GM12865 (cell line): ENCODE data around the gene RUNX1.

ENCODE experiments used
- DNase-seq: peaks from one replicate; pipeline ENCODE4 v3.0.0; 2010; ENCODE audit warnings: low read depth
- H3K4me3 ChIP-seq: 2 replicates; pipeline ENCODE4 v1.5.1; 2011; ENCODE audit warnings: mild to moderate bottlenecking, low read depth, low read length, control low read depth
- TF ChIP-seq, protein P1 (sequence below): IDR thresholded peaks from 2 replicates; pipeline ENCODE4 v1.5.1; 2011; ENCODE audit warnings: low read length, control low read depth, low read depth, inconsistent platforms; ENCODE audit not compliant: insufficient read depth; ENCODE audit errors: missing control alignments

RUNX1 gene

DNA sequence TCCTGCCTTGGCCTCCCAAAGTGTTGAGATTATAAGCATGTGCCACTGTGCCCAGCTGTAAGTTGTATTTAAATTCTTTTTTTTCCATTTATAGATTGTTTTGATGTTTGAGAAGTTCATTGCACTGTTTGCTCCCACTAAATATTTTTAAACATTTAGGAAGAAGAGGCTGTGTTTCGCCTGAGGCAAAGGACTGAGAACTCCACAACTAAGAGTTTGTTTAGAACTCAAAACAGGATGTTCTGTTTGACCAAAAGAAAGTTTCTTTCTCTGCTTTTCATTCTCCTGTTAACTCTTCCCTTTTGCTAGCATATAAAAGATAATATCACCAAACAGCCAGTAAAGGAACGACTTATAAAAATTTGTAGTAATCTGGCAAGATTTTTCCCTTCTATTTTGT is 87.0 kb downstream of the RUNX1 start:
- no peak overlapping the region for H3K4me3 ChIP-seq
- no peak for DNase-seq
- TF ChIP-seq, protein P1, sequence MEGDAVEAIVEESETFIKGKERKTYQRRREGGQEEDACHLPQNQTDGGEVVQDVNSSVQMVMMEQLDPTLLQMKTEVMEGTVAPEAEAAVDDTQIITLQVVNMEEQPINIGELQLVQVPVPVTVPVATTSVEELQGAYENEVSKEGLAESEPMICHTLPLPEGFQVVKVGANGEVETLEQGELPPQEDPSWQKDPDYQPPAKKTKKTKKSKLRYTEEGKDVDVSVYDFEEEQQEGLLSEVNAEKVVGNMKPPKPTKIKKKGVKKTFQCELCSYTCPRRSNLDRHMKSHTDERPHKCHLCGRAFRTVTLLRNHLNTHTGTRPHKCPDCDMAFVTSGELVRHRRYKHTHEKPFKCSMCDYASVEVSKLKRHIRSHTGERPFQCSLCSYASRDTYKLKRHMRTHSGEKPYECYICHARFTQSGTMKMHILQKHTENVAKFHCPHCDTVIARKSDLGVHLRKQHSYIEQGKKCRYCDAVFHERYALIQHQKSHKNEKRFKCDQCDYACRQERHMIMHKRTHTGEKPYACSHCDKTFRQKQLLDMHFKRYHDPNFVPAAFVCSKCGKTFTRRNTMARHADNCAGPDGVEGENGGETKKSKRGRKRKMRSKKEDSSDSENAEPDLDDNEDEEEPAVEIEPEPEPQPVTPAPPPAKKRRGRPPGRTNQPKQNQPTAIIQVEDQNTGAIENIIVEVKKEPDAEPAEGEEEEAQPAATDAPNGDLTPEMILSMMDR, result no peak

DNA sequence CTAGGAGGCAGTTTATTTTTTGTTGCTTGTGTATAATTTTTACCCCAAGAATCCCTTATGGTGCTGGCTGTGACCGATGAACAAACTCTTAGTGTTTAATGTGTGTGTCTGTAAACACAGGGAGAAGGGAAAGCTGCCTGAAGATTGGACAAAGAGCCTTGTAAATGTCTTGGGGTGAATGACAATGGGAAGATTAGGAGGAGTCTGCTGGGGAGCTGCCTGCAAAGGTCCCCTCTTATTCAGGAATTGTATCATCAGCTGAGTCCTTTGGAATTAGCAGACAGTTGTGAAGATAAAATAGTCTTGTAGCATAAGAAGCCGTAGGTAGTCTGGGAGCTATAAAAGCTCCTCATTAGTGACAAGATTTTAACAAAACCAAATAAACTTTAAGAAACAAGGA is 88.4 kb downstream of the RUNX1 start:
- no peak for DNase-seq
- H3K4me3 ChIP-seq, result no peak overlapping the region
- TF ChIP-seq, protein P1, result no peak

DNA sequence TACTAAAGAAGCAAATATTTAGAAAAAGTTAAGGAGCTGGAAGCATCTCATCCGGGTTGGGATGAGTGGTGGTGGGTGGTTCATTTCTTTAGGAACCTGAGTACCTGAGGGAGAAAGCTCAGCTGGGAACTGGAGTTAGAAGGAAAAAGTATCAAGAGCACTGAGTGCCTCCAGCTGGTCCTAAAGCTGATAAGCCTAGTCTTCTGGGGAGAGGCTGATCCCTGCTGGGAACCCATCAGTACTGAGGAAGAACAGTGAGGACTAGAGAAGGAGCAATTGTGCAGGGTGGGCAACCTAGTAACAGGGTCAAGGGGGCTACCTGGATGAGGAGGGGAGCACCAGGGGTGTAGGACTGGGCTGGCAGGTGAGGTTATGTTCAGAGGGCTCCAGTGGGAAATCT is 89.5 kb downstream of the RUNX1 start:
- DNase-seq, result no peak
- TF ChIP-seq, protein P1, result no peak
- H3K4me3 ChIP-seq, result no peak overlapping the region

DNA sequence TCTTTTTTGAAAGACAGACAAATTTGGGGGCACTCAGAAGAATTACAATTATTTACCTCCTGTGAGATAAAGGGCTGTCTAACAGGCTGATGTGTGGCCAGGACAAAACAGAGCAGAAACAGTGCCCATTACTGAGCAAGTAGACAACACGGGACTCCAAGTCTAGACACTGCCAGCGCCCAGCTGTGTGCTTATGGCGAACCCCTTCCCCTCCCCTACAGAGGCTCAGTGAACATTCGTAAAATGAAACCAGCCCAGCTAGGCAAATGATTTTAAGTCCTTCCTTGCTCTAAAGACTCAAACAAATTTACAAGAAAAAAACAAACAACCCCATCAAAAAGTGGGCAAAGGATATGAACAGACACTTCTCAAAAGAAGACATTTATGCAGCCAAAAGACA is 91.1 kb downstream of the RUNX1 start:
- no peak overlapping the region for H3K4me3 ChIP-seq
- TF ChIP-seq, protein P1, result no peak
- DNase-seq, result no peak

DNA sequence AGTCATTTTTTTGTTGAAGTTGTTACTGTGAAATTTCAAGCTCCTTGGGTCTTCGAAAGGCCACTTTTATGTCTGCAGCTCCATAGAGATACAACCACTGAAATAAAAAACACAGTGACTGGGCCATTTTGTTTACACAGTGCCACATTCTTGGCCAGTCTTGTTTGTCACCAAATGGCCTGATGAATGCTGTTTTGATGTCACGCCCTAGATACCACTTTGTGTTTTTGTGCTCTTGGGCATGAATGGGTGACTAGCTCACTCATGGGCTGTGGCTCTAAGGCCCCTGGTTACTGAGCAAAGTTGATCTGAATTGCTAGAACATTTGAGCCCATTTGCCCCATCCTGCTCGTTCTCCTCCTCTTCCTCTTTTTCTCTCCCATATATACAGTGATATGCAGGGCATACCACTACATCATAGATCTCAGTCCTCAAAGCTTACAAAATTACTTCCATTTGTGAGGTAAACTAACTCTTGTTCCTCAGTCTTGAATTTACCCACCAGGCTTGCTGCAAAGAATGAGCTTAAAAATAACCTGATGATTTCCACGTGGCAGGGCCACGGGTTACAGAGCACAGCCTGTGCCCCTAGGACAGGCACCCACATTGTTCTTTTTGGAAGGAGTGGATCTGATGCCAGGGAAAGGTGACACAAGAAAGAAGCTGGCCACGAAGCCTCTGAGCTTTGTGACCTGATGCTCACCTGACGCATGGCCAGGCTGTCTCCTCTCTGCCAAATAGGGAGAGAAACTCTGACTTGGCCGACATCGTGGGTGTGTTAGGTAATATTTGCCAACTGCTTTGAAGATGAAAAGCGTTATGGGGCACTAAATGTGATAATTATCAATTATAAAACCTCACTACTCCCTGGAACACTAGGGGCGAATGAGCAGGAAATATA is 92.4 kb downstream of the RUNX1 start:
- TF ChIP-seq, protein P1, result no peak
- no peak overlapping the region for H3K4me3 ChIP-seq

DNA sequence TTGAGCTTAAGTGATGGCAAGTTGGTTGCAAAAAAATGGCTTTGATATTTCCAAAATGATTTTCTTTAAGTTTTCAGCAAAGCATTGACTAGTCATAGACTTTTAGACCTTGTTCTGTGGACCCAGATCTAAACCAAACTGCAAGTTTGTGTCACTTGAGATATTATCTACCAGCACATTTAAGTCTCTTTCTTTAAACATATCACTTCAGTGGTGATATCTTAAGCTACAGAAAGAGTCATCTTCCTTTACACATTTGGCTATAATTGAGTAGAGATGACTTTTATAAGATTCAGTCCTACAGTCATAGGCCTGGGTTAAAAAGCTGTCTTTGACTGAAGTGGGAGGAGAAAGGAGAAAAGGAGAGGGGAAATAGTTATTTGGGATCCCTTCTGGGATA is 95.2 kb downstream of the RUNX1 start:
- TF ChIP-seq, protein P1, result no peak
- no peak overlapping the region for H3K4me3 ChIP-seq
- no peak for DNase-seq

More for the DNA sequence above, 92.4 kb downstream of the RUNX1 start:
- DNase-seq, result no peak
